ENCODE data around the gene TSPAN18. TPM values are rescaled to one million over a fixed set of nuclear protein-coding genes. Genes with fewer than 3 reads are reported as not detected.

TSPAN18 gene
- total RNA-seq, 1 donor from 2014 or later = 26.3 TPM

- DNase-seq (ENCODE audit: low read depth in 2 of 2) = peak; percentile 29 to 61
Observed at GRCh38 chr11:44886790-44887140, 160.0 kb downstream of the TSPAN18 start.

- DNase-seq (ENCODE audit: low read depth in 2 of 2) = no peak
Observed at GRCh38 chr11:44887636-44888035, 160.9 kb downstream of the TSPAN18 start.

GRCh38 chr11:44889266-44889665 is 162.5 kb downstream of the TSPAN18 start:
- DNase-seq (ENCODE audit: low read depth in 2 of 2) = no peak

- no peak for DNase-seq (ENCODE audit: low read depth in 2 of 2)
Observed at GRCh38 chr11:44892843-44893242, 166.1 kb downstream of the TSPAN18 start.

GRCh38 chr11:44893308-44893822 is 166.6 kb downstream of the TSPAN18 start:
- no peak for DNase-seq (ENCODE audit: low read depth in 2 of 2)

- peak; percentile 63 to 80 for DNase-seq (ENCODE audit: low read depth in 2 of 2)
Observed at GRCh38 chr11:44893846-44894617, 167.3 kb downstream of the TSPAN18 start.

GRCh38 chr11:44899959-44900358 is 173.2 kb downstream of the TSPAN18 start:
- peak; percentile 74 to 83 for DNase-seq (ENCODE audit: low read depth in 2 of 2)

- DNase-seq (ENCODE audit: low read depth in 2 of 2) = no peak
Observed at GRCh38 chr11:44901120-44901633, 174.4 kb downstream of the TSPAN18 start.

- DNase-seq (ENCODE audit: low read depth in 2 of 2) = no peak
Observed at GRCh38 chr11:44901786-44902185, 175.0 kb downstream of the TSPAN18 start.

- DNase-seq (ENCODE audit: low read depth in 2 of 2) = no peak
Observed at GRCh38 chr11:44903035-44903434, 176.3 kb downstream of the TSPAN18 start.

- DNase-seq (ENCODE audit: low read depth in 2 of 2) = no peak
Observed at GRCh38 chr11:44903518-44903917, 176.8 kb downstream of the TSPAN18 start.

- no peak for DNase-seq (ENCODE audit: low read depth in 2 of 2)
Observed at GRCh38 chr11:44904261-44905020, 177.7 kb downstream of the TSPAN18 start.

- no peak for DNase-seq (ENCODE audit: low read depth in 2 of 2)
Observed at GRCh38 chr11:44905131-44905866, 178.5 kb downstream of the TSPAN18 start.

GRCh38 chr11:44906649-44907048 is 179.9 kb downstream of the TSPAN18 start:
- DNase-seq (ENCODE audit: low read depth in 2 of 2) = no peak

GRCh38 chr11:44909557-44909956 is 182.8 kb downstream of the TSPAN18 start:
- no peak for DNase-seq (ENCODE audit: low read depth in 2 of 2)

- no peak for DNase-seq (ENCODE audit: low read depth in 2 of 2)
Observed at GRCh38 chr11:44910591-44910990, 183.8 kb downstream of the TSPAN18 start.

- DNase-seq (ENCODE audit: low read depth in 2 of 2) = peak; percentile 63 to 87
Observed at GRCh38 chr11:44911029-44911814, 184.5 kb downstream of the TSPAN18 start.

GRCh38 chr11:44912270-44912987 is 185.7 kb downstream of the TSPAN18 start:
- no peak for DNase-seq (ENCODE audit: low read depth in 2 of 2)

- peak in 1 of 2 donors; percentile 25 for DNase-seq (ENCODE audit: low read depth in 2 of 2)
Observed at GRCh38 chr11:44913502-44913901, 186.7 kb downstream of the TSPAN18 start.

- DNase-seq (ENCODE audit: low read depth in 2 of 2) = no peak
Observed at GRCh38 chr11:44914105-44914504, 187.3 kb downstream of the TSPAN18 start.
